Urinary bladder (tissue), 4 donors: Measurements from ENCODE around the gene ULK4. TPM values are rescaled to one million over a fixed set of nuclear protein-coding genes. Genes with fewer than 3 reads are reported as not detected.

Experiments used
- DNase-seq: peaks from one replicate; pipeline ENCODE4 v3.0.0-alpha.2; 2015; ENCODE audit errors: extremely low spot score
- H3K27ac ChIP-seq: one replicate; pipeline ENCODE4 v1.5.1; 2013; ENCODE audit warnings: low read depth, mild to moderate bottlenecking, moderate library complexity
- H3K36me3 ChIP-seq: one replicate; pipeline ENCODE4 v1.6.1; 2013; ENCODE audit warnings: mild to moderate bottlenecking, moderate library complexity; ENCODE audit not compliant: insufficient read depth
- H3K4me1 ChIP-seq: one replicate; pipeline ENCODE4 v1.6.1; 2013; ENCODE audit warnings: mild to moderate bottlenecking, moderate library complexity; ENCODE audit not compliant: insufficient read depth
- H3K4me3 ChIP-seq: one replicate; pipeline ENCODE4 v1.5.1; 2013; ENCODE audit warnings: low read depth, low read length
- WGBS: extraction: QIAGEN DNeasy Blood & Tissue Kit; methylation state at CpG from one replicate; pipeline ENCODE4 v1.1.7; 2013; 5-methylcytosine and 5-hydroxymethylcytosine counted together
- polyA plus RNA-seq: library from polyadenylated mRNA; stranded (reverse); fragments of 200-250 nt; gene quantifications from one replicate; pipeline ENCODE4 v1.2.3, GENCODE V29; 2013
- total RNA-seq: library from RNA; depleted of rRNA; stranded (reverse); fragments of >200 nt; gene quantifications from one replicate; pipeline ENCODE4 v1.2.3, GENCODE V29; 2014
- donor health status: healthy with polysubstance abuse.
- donor health status: healthy.

The ULK4 gene
- total and polyA plus RNA-seq, 2 donors = 2.3 to 22.4 TPM

GRCh38 chr3:41593774-41594173 lies 368.1 kb downstream of the ULK4 start:
- H3K27ac ChIP-seq = no peak overlapping the region
- no peak for DNase-seq
- no peaks in the 10 kb centered on the region for H3K4me1 ChIP-seq
- no peaks in the 10 kb centered on the region for H3K36me3 ChIP-seq
- WGBS = 84% methylated on average over 5 of the region's 5 CpGs
- H3K4me3 ChIP-seq = no peak overlapping the region

- DNase-seq = no peak
- Histone ChIP-seq H3K4me1 (no peaks in the 10 kb centered on the region), H3K36me3 (no peaks in the 10 kb centered on the region), H3K4me3 (no peak overlapping the region), H3K27ac (no peak overlapping the region)
- WGBS = 75% methylated on average over 2 of the region's 2 CpGs
Observed at GRCh38 chr3:41592753-41593510, 369.0 kb downstream of the ULK4 start.

DNA sequence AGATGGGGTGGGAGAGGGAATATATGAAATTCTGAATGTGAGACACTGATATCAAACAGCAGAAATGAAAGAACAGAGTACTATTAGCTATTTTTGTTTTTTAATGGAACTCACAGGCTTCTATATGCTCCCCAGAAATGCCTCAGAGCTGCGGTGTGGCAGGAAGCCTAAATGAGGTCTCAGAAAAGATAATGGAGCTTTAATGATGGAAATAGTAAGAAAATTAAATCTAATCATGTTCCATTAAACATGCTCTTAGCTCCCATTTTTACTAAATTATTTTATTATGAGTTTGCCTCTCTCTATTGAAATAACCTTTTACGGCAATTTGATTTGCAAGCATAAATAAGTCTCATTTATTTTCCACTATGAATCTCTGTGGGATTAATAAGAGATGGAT lies 378.9 kb downstream of the ULK4 start:
- Histone ChIP-seq H3K36me3 (no peaks in the 10 kb centered on the region), H3K4me3 (no peak overlapping the region), H3K4me1 (no peaks in the 10 kb centered on the region), H3K27ac (no peak overlapping the region)
- WGBS = 93% methylated on average over 2 of the region's 2 CpGs
- DNase-seq = no peak

- Histone ChIP-seq H3K4me1 (no peaks in the 10 kb centered on the region), H3K4me3 (no peak overlapping the region), H3K27ac (no peak overlapping the region), H3K36me3 (no peaks in the 10 kb centered on the region)
- no peak for DNase-seq
- WGBS = 88% methylated on average over 4 of the region's 4 CpGs
Observed at GRCh38 chr3:41581700-41582099, 380.2 kb downstream of the ULK4 start.

- H3K27ac ChIP-seq = no peak overlapping the region
- no peaks in the 10 kb centered on the region for H3K36me3 ChIP-seq
- DNase-seq = no peak
- WGBS = 69% methylated on average over 6 of the region's 6 CpGs
- H3K4me3 ChIP-seq = no peak overlapping the region
- no peaks in the 10 kb centered on the region for H3K4me1 ChIP-seq
Observed at GRCh38 chr3:41580274-41580959, 381.5 kb downstream of the ULK4 start.

DNA sequence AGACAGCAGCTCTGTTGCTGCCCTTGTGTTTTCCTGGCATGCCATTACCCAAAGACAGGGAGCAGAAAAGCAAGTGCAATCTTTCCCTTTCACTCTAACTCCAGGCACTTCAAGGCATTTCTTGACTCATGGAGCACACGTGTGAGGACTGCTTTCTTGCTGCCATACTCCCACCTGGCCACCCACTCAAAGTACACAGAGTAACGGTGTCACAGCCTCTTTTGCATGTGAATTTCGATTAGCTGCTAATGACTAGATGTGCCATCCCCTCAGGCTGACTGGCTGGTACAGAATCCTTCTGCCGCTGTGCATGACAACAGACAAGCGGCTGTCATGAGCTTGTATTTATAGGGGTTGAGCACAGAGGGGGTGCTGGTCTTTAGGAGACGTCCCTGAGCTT lies 382.0 kb downstream of the ULK4 start:
- WGBS = 92% methylated on average over 6 of the region's 6 CpGs
- H3K4me3 ChIP-seq = no peak overlapping the region
- no peaks in the 10 kb centered on the region for H3K36me3 ChIP-seq
- no peaks in the 10 kb centered on the region for H3K4me1 ChIP-seq
- no peak for DNase-seq
- no peak overlapping the region for H3K27ac ChIP-seq

DNA sequence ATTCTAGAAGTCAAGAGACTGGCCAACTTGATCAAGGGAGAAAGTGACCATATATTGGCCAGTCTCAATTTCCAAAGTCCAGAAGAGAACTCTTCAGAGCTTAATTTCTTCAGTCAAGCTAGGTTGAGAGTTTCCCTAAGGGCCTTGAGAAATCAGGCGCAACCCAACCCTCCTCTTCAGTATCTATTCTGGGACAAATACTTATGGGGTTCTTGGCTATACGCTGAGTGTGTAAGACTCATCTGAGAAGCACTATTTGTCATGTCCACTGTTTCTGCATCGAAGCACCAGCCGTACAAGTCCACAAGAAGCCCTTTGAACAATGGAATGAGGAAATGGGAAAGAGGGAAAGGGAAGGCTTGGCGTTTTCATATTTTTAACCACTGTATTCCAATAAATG lies 383.1 kb downstream of the ULK4 start:
- Histone ChIP-seq H3K27ac (no peak overlapping the region), H3K4me3 (no peak overlapping the region), H3K36me3 (no peaks in the 10 kb centered on the region), H3K4me1 (no peaks in the 10 kb centered on the region)
- no peak for DNase-seq
- 86% methylated on average over 5 of the region's 5 CpGs for WGBS

GRCh38 chr3:41575724-41576123 lies 386.2 kb downstream of the ULK4 start:
- no peaks in the 10 kb centered on the region for H3K4me1 ChIP-seq
- WGBS = 58% methylated on average over 3 of the region's 3 CpGs
- no peak for DNase-seq
- no peak overlapping the region for H3K4me3 ChIP-seq
- H3K36me3 ChIP-seq = no peaks in the 10 kb centered on the region
- no peak overlapping the region for H3K27ac ChIP-seq

GRCh38 chr3:41574900-41575299 lies 387.0 kb downstream of the ULK4 start:
- H3K4me1 ChIP-seq = no peaks in the 10 kb centered on the region
- DNase-seq = no peak
- no peak overlapping the region for H3K4me3 ChIP-seq
- no peak overlapping the region for H3K27ac ChIP-seq
- H3K36me3 ChIP-seq = no peaks in the 10 kb centered on the region
- 41% methylated on average over 2 of the region's 2 CpGs for WGBS

DNA sequence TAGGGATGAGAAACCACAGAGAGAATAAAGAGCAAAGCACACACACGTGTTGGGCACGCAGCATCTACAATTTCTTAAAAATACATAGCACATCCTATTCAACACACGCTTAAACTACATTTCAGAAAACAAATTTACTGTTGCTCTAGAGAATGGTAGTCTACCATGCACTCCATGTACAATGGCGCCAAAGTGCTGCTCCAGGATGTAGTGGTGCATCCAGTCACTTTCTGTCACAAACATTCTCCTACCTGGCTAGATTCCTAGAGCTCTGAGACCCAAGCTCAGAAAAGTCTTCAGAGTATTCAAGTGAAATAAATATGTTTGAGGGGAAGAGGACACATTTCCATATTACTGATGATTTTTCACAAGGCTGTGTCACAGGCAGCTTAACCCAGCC lies 388.3 kb downstream of the ULK4 start:
- H3K36me3 ChIP-seq = no peaks in the 10 kb centered on the region
- no peak overlapping the region for H3K4me3 ChIP-seq
- WGBS = 98% methylated on average over 4 of the region's 4 CpGs
- H3K27ac ChIP-seq = no peak overlapping the region
- H3K4me1 ChIP-seq = no peaks in the 10 kb centered on the region
- no peak for DNase-seq

GRCh38 chr3:41572092-41572491 lies 389.8 kb downstream of the ULK4 start:
- 97% methylated on average over 1 of the region's 1 CpG for WGBS
- Histone ChIP-seq H3K27ac (no peak overlapping the region), H3K4me1 (no peaks in the 10 kb centered on the region), H3K36me3 (no peaks in the 10 kb centered on the region), H3K4me3 (no peak overlapping the region)
- DNase-seq = no peak

DNA sequence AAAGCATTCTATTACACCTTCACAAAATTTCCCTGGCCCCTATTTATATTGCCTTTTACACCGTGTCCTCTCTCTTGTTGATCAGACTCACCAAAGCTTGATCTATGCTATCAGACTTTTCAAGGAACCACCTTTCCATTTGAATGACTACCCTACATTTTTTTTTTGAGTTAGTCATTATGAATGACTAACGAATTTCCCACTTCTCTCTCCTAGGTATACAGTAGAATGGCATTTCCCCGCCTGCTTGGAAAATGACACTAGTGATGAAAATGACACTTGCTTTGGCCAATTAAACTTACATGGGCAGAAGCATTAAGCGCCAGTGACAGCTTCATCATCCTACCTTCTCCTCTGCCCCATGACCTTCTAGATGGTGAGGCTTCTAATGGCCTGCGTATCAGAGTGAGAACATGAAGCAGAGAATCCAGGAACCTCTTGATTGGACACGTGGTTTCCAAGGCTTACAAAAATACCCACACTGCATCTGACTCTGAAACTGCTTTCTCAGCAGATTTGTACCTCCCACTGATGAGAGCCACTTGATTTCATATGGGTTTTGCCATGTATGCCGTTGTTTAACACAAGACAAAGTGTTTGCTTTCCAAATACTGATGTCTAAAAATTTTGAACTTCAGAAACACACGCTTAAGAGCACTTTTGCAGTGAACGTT lies 392.1 kb downstream of the ULK4 start:
- 91% methylated on average over 9 of the region's 9 CpGs for WGBS
- H3K4me1 ChIP-seq = no peaks in the 10 kb centered on the region
- H3K36me3 ChIP-seq = no peaks in the 10 kb centered on the region
- DNase-seq = no peak
- no peak overlapping the region for H3K27ac ChIP-seq
- no peak overlapping the region for H3K4me3 ChIP-seq

- Histone ChIP-seq H3K4me3 (no peak overlapping the region), H3K4me1 (no peaks in the 10 kb centered on the region), H3K27ac (no peak overlapping the region), H3K36me3 (no peaks in the 10 kb centered on the region)
- 97% methylated on average over 3 of the region's 3 CpGs for WGBS
- no peak for DNase-seq
Observed at GRCh38 chr3:41565948-41566514, 395.9 kb downstream of the ULK4 start.

DNA sequence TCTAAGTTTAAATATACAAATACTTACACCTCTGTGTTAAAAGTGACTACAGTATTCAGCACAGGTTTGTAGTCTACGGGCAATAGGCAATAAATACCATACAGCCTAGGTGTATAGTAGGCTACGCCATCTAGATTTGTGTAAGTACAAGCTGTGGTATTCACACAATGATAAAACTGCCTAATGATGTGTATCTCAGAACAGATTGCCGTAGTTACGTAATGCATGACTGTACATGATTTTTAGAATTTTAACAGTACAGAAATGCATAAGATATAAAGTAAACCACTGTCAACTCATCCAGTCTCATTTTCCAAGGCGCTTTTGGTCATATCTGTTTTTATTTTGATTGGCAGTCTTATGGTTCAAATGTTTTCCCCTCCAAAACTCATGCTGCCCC lies 396.9 kb downstream of the ULK4 start:
- H3K4me3 ChIP-seq = no peak overlapping the region
- H3K27ac ChIP-seq = no peak overlapping the region
- 95% methylated on average over 5 of the region's 5 CpGs for WGBS
- DNase-seq = no peak
- H3K36me3 ChIP-seq = no peaks in the 10 kb centered on the region
- H3K4me1 ChIP-seq = no peaks in the 10 kb centered on the region
